Activated naive CD4-positive, alpha-beta T cell treated with anti-CD3 and anti-CD28 coated beads, Interleukin-2, amount 50 U/mL, for 72 hours (primary cell): ENCODE results near the gene MLH1. TPM values are rescaled to one million over a fixed set of nuclear protein-coding genes. Genes with fewer than 3 reads are reported as not detected.
A peak's percentile ranks its signal among the peaks of the same experiment; 100 is the strongest.

Source experiments
- ATAC-seq, 2 donors: fragments of 150-1000 bp; cut with Tn5 transposase; 2 replicates each; pipeline ENCODE4 v1.10.0; 2021; ENCODE audit warnings: mild to moderate bottlenecking in 2 of 2, moderate library complexity in 2 of 2
- DNase-seq, 2 donors: peaks; one replicate each; pipeline ENCODE4 v3.0.0; 2021 to 2022; ENCODE audit warnings: low spot score in 2 of 2
- H3K27ac Mint-ChIP-seq, 2 donors: one replicate each; pipeline ENCODE4 v1.8.0; 2022; ENCODE audit warnings: mild to moderate bottlenecking in 2 of 2, mixed read lengths in 2 of 2
- H3K36me3 Mint-ChIP-seq, 2 donors: one replicate each; pipeline ENCODE4 v1.8.0; 2022; ENCODE audit warnings: mixed read lengths in 2 of 2
- H3K9me3 Mint-ChIP-seq, 2 donors: one replicate each; pipeline ENCODE4 v1.8.0; 2022; ENCODE audit warnings: mixed read lengths in 2 of 2
- total RNA-seq, 2 donors: library from RNA; stranded (reverse); gene quantifications; one replicate each; pipeline ENCODE4 v1.2.3, GENCODE V29; 2022

Gene MLH1
- total RNA-seq, 2 donors from 2014 or later = 67.1 to 88.3 TPM

- DNase-seq (no peak), ATAC-seq (no peak)
- H3K9me3 Mint-ChIP-seq = no peaks in the 10 kb centered on the region
- no peak overlapping the region for H3K27ac Mint-ChIP-seq
- H3K36me3 Mint-ChIP-seq = no peaks in the 10 kb centered on the region
These were observed 27.9 kb upstream of the MLH1 start for GRCh38 chr3:36965440-36965839.

- Mint-ChIP-seq H3K27ac (peak overlapping the region; percentile 85 to 92), H3K9me3 (no peaks in the 10 kb centered on the region), H3K36me3 (no peaks in the 10 kb centered on the region)
- no peak for DNase-seq
- ATAC-seq = no peak
These were observed 24.2 kb upstream of the MLH1 start for GRCh38 chr3:36969085-36969484.

- Mint-ChIP-seq H3K36me3 (no peaks in the 10 kb centered on the region), H3K9me3 (no peaks in the 10 kb centered on the region), H3K27ac (peak overlapping the region; percentile 85 to 92)
- DNase-seq (peak in 1 of 2 donors; percentile 26), ATAC-seq (peak; percentile 99 to 100)
These were observed 23.5 kb upstream of the MLH1 start for GRCh38 chr3:36969540-36970432.

DNA sequence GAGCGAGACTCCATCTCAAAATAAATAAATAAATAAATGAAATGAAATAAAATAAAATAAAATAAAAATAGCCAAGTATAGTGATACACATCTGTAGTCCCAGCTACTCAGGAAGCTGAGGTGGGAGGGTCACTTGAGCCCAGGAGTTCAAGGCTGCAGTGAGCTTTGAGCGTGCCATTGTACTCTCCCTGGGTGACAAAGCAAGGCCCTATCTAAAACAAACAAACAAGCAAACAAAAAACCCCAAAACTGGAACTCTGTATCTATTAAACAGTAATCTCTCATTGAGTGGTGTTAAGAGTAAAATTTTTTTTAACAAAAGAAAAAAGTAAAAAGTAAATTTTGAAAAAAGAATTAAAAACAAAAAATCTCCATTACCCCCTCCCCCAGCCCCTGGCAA lies 21.2 kb upstream of the MLH1 start:
- Mint-ChIP-seq H3K9me3 (no peaks in the 10 kb centered on the region), H3K27ac (no peak overlapping the region), H3K36me3 (no peaks in the 10 kb centered on the region)
- DNase-seq (no peak), ATAC-seq (no peak)

DNA sequence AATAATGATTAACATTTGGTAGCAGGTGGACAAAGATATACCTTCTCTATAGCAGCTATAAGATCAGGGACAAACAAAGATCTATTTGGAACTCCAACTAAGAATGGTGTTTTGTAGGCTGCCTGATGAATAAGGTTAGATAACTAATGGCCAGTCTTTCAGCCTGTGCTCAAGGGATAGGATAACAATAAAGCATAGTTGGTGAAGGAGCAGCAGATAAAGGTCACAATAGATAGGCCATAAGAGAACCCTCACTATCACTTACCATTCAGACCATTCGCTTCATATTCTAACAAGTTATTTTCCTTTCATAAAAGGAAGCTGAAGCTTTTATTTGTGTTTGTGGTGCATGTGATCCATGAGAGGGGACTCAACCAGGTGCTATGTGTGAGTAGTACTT lies 20.2 kb upstream of the MLH1 start:
- Mint-ChIP-seq H3K36me3 (no peaks in the 10 kb centered on the region), H3K27ac (no peak overlapping the region), H3K9me3 (peaks cover 0 to 7% of the 10 kb centered on the region in 2 donors)
- DNase-seq = no peak
- ATAC-seq = no peak

DNA sequence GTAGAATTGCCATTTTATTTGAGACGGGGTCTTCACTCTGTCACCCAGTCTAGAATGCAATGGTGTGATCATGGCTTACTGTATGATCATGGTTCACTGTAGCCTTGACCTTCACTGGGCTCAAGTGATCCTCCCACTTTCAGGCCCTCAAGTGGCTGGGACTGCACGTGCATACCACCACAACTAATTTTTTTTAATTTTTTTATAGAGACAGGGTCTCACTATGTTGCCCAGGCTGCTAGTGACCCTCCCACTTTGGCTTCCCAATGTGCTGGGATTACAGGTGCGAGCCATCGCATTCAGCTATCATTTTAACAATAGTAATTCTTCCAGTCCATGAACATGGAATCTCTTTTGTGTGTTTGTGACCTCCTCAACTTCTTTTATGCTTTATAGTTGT lies 12.3 kb upstream of the MLH1 start:
- Mint-ChIP-seq H3K9me3 (peaks cover 17 to 34% of the 10 kb centered on the region in 2 donors), H3K36me3 (peaks cover 42 to 64% of the 10 kb centered on the region in 2 donors), H3K27ac (no peak overlapping the region)
- no peak for ATAC-seq
- DNase-seq = no peak

- Mint-ChIP-seq H3K36me3 (peaks cover 40 to 49% of the 10 kb centered on the region in 2 donors), H3K9me3 (peaks cover 0 to 4% of the 10 kb centered on the region in 2 donors), H3K27ac (peak overlapping the region in 1 of 2 donors; percentile 5)
- no peak for ATAC-seq
- no peak for DNase-seq
These were observed 5.0 kb upstream of the MLH1 start for GRCh38 chr3:36988356-36988755.

DNA sequence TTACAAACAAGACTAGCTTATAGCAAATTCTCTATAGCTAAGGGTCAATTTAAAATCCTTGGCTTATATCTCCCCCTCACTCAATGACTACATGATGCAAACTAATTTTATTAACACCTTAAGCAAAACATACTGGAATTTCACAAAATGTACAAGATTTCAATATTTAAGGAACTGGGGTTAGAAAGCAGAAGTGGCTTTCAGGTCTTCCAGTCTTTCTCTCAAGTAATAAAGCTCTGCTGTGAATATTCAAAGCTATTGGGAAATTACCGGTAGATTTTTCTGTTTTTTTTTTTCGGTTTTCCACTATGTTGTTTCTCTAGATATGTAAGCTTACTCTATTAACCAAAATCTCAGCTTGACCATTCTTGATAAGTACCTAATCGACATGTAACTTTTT lies 4.3 kb upstream of the MLH1 start:
- Mint-ChIP-seq H3K36me3 (peaks cover 35 to 42% of the 10 kb centered on the region in 2 donors), H3K27ac (peak overlapping the region in 1 of 2 donors; percentile 5), H3K9me3 (peaks cover 0 to 4% of the 10 kb centered on the region in 2 donors)
- no peak for DNase-seq
- no peak for ATAC-seq

- DNase-seq (no peak), ATAC-seq (no peak)
- Mint-ChIP-seq H3K27ac (peak overlapping the region in 1 of 2 donors; percentile 5), H3K9me3 (peaks cover 0 to 4% of the 10 kb centered on the region in 2 donors), H3K36me3 (peaks cover 29 to 37% of the 10 kb centered on the region in 2 donors)
These were observed 3.8 kb upstream of the MLH1 start for GRCh38 chr3:36989568-36989967.

DNA sequence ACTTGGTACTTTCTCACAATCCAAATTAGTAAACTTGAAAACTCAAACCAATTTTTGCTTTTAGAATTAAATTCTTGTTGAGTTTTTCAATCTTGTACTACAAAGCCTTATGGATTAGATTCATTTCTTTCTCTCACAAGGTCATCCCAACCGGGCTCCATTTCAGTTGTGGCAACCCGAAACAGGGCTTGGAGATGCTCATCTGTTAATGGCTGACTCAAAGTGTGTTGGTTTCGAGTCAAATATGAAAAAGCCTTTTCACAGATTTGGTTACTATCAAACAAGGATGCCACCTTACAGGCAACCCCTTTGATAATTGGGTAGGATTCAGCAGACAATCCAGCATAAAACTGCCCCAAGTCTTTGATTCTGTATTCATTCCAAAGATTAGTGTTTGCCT lies 2.2 kb upstream of the MLH1 start:
- ATAC-seq = no peak
- peaks cover 0 to 4% of the 10 kb centered on the region in 2 donors for H3K9me3 Mint-ChIP-seq
- H3K36me3 Mint-ChIP-seq = peaks cover 17 to 22% of the 10 kb centered on the region in 2 donors
- DNase-seq = peak in 1 of 2 donors; percentile 54
- no peak overlapping the region for H3K27ac Mint-ChIP-seq

GRCh38 chr3:36991923-36992805 lies 1.2 kb upstream of the MLH1 start:
- H3K9me3 Mint-ChIP-seq = peaks cover 0 to 4% of the 10 kb centered on the region in 2 donors
- peaks cover 23 to 26% of the 10 kb centered on the region in 2 donors for H3K36me3 Mint-ChIP-seq
- H3K27ac Mint-ChIP-seq = no peak overlapping the region
- DNase-seq (no peak), ATAC-seq (no peak)

- H3K9me3 Mint-ChIP-seq = peaks cover 0 to 4% of the 10 kb centered on the region in 2 donors
- ATAC-seq = peak; percentile 87 to 89
- no peak within 1 kb of the TSS for H3K27ac Mint-ChIP-seq
- peaks cover 23 to 28% of the 10 kb centered on the region in 2 donors for H3K36me3 Mint-ChIP-seq
- DNase-seq = no peak
These were observed 452 bp upstream of the MLH1 start, which contains the start of gene EPM2AIP1 for GRCh38 chr3:36992806-36993325. Gene EPM2AIP1 (minus strand): TSS chr3:36993131. CDS start chr3:36993077, 54 bp downstream.

DNA sequence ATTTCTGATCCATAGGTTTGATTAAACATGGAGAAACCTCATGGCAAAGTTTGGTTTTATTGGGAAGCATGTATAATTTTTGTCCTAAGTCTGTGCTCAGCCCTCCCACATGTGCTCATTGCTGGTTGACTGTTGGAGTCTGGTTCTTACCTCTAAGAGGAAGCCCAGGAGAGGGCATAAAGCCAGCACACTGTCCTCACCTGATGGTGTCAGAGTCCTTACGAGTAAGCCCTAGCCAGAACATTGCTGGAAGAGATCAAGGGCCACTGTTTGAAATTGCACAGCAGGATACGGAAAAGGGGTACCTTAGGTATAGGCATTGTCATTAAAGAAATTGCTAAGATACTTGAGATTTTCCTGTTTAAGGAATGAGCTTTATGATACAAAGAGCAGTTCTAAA lies 21.3 kb downstream of the MLH1 start:
- no peak overlapping the region for H3K27ac Mint-ChIP-seq
- ATAC-seq (no peak), DNase-seq (no peak)
- peaks cover 6 to 16% of the 10 kb centered on the region in 2 donors for H3K36me3 Mint-ChIP-seq
- no peaks in the 10 kb centered on the region for H3K9me3 Mint-ChIP-seq

- Mint-ChIP-seq H3K9me3 (no peaks in the 10 kb centered on the region), H3K36me3 (peaks cover 10 to 21% of the 10 kb centered on the region in 2 donors), H3K27ac (no peak overlapping the region)
- no peak for ATAC-seq
- no peak for DNase-seq
These were observed 22.3 kb downstream of the MLH1 start for GRCh38 chr3:37015642-37016041.

DNA sequence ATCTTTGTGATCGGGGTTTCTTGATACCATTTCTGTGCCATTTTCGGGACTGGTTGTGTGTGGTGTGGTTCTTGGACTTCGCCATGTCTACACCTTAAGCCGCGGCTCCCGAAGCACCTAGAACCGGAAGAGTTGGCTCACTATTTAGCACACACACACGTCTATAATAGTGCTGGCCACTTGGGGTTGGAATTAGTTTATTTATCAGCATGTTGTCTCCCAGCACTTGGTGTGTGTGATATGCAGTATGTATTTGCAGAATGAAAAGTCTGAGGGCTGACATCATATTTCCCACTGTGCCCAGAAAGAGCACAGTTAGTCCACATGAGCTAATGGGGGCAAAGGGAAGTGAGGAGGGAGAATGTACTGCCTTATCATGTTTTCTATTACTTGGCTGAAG lies 23.6 kb downstream of the MLH1 start:
- no peak for ATAC-seq
- no peaks in the 10 kb centered on the region for H3K9me3 Mint-ChIP-seq
- peaks cover 10 to 23% of the 10 kb centered on the region in 2 donors for H3K36me3 Mint-ChIP-seq
- DNase-seq = no peak
- no peak overlapping the region for H3K27ac Mint-ChIP-seq

- H3K27ac Mint-ChIP-seq = no peak overlapping the region
- no peaks in the 10 kb centered on the region for H3K9me3 Mint-ChIP-seq
- ATAC-seq = no peak
- H3K36me3 Mint-ChIP-seq = peaks cover 17 to 23% of the 10 kb centered on the region in 2 donors
- DNase-seq = no peak
These were observed 24.4 kb downstream of the MLH1 start for GRCh38 chr3:37017683-37018082.

DNA sequence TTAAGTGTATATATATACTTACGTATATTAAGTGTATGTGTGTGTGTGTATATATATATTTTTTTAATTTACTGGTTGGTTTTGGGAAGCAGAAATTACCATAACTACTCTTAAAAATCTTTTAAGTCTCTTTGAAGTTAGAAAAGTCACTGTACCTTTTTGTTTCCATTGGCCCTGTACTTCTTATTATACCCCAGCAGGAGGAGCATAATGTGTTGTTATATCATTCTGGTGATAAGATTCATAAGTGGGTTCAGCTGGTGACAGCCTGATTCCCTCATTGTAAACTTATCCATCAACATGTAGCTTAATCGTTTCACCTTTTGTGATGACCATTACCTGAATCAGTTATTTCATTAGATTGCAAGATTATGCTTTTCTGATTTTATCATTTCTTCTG lies 30.8 kb downstream of the MLH1 start:
- Mint-ChIP-seq H3K27ac (no peak overlapping the region), H3K9me3 (no peaks in the 10 kb centered on the region), H3K36me3 (peaks cover 38 to 44% of the 10 kb centered on the region in 2 donors)
- DNase-seq (no peak), ATAC-seq (peak in 1 of 2 donors; percentile 52)
